ENCODE results near the gene EEF1G.
"Not testable (repeated sequence)": the region's sequence is repeated elsewhere in the genome, so short reads cannot be mapped to it uniquely, and the experiment has no call there.

EEF1G gene

GRCh38 chr11:62573592-62574362, at the start of gene EEF1G:
TSS of gene EEF1G (minus strand) at chr11:62573891. CDS start at chr11:62573842, 49 bp downstream.
- peak; percentile 100 for DNase-seq (ENCODE audit: low read depth)
- no peak for TF ChIP-seq CTCF (conservative IDR thresholded peaks at IDR 0.05; ENCODE audit: low read depth, low read length)
- H3K4me3 ChIP-seq (ENCODE audit: low read depth, low read length) = peak within 1 kb of the TSS; percentile 98

GRCh38 chr11:62622476-62623089, 48.9 kb upstream of the EEF1G start:
- DNase-seq (ENCODE audit: low read depth) = no peak
- H3K4me3 ChIP-seq (ENCODE audit: low read depth, low read length) = no peak overlapping the region
- no peak for TF ChIP-seq CTCF (conservative IDR thresholded peaks at IDR 0.05; ENCODE audit: low read depth, low read length)

GRCh38 chr11:62621567-62622470, 48.1 kb upstream of the EEF1G start, which contains the start of gene B3GAT3:
TSS of gene B3GAT3 (minus strand) at chr11:62621986. CDS start at chr11:62621947, 39 bp downstream.
- TF ChIP-seq CTCF (conservative IDR thresholded peaks at IDR 0.05; ENCODE audit: low read depth, low read length) = no peak
- peak; percentile 99 for DNase-seq (ENCODE audit: low read depth)
- H3K4me3 ChIP-seq (ENCODE audit: low read depth, low read length) = peak within 1 kb of the TSS; percentile 75

DNA sequence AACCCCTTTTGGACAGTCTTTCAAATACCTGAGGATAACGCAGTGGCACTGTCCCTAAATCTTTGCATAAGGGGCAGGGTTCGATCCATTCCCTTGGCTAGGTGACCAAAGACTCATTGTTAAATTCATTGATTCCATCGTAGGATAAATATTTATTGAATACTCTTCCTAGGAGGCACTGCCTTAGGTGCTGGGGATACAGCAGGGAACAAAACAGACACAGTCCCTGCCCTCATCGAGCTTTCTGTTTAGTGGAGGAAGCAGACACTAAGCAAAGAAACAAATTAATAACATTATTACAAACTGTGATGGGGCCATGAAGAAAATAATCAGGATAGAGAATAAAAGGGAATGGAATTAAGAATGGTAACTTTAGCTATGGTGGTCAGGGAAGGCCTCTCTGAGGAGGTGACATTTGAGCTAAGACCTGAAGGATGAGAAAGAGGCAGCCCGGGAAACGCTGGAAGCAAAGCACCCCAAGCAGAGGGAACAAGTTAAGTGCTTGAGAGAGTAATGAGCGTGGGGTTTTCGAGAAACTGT, 47.4 kb upstream of the EEF1G start:
- no peak for TF ChIP-seq CTCF (conservative IDR thresholded peaks at IDR 0.05; ENCODE audit: low read depth, low read length)
- peak overlapping the region; percentile 75 for H3K4me3 ChIP-seq (ENCODE audit: low read depth, low read length)
- DNase-seq (ENCODE audit: low read depth) = no peak

DNA sequence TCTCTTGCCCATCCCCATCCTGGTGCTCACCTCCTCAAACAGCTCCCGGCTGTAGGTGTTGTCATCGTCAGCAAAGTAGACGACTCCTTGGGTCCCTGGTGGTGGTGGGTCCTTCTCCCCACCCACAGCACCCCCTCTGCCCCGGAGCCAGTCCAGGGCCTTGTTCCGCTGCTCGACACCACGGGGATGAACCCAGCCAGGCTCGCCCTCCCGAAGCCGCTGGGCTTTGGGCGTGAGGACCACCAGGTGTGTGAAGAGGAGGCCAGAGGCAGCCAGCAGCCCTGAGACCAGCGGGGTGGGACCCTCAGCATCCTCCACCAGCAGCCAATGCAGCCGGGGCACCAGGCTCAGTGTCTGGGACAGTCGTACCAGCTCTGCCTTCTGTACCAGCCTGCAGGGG, 43.3 kb upstream of the EEF1G start:
- H3K4me3 ChIP-seq (ENCODE audit: low read depth, low read length); DNase-seq (ENCODE audit: low read depth): not testable (repeated sequence)

DNA sequence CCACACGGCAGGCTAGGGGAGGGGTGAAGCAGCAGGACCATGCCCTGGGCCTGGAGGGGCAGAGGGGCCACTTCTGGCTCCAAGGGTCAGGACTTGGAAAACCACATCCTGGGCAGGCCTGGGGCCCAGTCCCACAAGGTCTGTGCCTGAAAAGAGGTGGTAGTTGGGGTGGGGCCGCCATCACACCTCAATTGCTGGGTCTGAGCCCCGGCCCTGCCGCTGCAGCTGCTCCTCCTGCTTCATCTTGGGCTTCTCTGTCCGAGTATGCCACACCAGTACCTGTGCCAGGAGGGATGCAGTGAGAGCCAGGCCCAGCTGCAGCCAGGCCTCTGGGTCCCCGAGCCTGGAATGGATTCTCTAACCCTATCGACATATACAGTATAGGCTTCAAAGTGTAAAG, 41.8 kb upstream of the EEF1G start:
- no peak for TF ChIP-seq CTCF (conservative IDR thresholded peaks at IDR 0.05; ENCODE audit: low read depth, low read length)
- H3K4me3 ChIP-seq (ENCODE audit: low read depth, low read length) = no peak overlapping the region
- DNase-seq (ENCODE audit: low read depth) = no peak

DNA sequence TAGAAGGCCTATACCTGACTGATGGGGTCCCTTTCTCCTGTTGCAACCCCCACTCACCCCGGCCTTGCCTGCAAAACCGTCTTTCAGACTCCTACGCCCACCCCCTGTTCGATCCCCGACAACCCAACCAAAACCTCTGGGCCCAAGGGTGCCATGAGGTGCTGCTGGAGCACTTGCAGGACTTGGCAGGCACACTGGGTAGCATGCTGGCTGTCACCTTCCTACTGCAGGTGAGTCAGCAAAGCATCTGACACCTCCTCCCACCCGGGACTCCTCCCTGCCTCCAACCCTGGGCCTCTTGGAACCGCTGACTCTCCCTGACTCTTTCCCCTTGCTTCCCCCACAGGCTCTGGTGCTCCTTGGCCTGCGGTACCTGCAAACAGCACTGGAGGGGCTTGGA, 40.6 kb upstream of the EEF1G start:
- no peak for DNase-seq (ENCODE audit: low read depth)
- no peak overlapping the region for H3K4me3 ChIP-seq (ENCODE audit: low read depth, low read length)
- no peak for TF ChIP-seq CTCF (conservative IDR thresholded peaks at IDR 0.05; ENCODE audit: low read depth, low read length)

Data from choroid plexus epithelial cell (primary cell).